HK-2 (cell line): ENCODE measurements around the gene SUSD3.

ENCODE experiments used
- DNase-seq: peaks from one replicate; pipeline ENCODE4 v3.0.0-alpha.2; 2018; ENCODE audit not compliant: unreplicated experiment

SUSD3 gene

DNA sequence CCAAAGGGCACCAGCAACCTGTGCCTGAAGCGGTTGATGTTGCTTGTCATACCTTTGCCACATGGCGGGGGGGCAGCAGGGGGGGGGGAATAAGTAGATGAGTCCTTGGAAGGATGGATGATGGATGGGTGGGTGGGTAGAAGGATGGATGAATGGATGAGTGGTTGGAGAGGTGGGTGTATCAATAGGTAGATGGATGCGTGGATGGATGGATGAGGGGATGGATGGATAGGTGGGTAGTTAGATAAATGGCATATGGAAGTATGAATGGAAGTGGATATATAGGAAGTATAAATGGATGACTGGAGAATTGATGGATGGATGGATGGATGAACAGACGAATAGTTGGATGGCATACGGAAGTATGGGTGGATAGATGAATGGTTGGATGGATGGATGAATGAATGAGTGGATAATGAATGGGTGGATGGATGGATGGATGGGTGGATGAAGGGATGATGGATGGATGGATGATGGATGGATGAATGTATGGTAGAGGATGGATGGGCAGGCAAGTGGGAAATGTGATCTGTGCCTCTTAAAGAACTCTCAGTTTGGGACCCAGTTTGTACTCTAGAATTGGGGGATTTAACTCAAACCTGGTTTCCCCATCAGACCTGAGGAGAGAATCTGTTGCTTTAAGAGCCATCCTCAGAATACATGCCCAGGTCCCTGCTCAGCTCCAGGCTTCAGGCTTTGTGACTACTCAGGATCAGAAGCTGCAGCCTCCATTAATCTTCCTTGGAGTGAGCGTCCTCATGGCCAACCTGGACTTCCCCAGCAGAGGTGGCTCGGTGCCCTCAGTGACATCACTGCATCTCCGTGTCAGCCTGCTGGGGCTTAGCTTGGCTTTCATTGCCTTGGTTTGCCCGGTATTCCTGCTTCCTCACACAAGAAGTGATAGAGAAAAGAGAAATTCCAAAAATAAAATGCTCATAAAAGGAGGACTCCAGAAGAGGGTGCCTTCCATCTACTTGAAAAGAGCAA, 27.6 kb upstream of the SUSD3 start:
- no peak for DNase-seq

DNA sequence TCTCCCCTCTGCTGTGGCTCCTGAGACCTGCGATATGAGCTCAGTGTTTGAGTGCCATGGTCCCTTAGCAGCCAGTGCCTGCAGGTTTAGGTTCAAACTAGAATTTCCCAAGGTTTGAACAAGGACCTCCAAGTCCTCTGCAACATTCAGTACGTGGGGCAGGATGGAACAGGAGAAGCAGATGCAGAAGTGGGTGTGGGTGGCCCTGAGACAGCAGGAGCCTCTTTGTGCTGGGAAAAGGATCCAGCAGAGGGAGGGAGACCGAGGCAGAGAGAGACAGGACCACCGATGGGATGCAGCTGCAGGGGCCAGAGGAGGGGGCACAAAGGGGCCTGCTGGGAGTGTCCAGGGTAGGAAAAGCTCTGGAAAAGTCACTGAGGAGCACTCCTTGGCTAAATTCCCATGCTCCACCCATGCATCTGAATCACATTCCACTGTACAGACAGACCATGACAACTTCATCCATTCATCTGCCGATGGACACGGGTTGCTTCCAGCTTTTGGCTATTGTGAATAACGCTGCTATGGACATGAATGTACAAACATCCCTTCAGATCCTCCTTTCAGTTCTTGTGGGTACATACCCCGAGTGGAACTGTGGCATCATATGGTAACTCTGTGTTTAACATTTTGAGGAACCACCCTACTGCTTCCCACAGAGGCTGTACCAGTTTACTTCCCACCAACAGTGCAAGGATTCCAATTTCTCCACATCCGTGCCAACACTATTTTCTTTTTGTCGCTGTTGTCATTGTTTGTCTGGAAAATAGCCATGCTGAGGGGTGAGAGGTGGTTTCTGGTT, 26.7 kb upstream of the SUSD3 start:
- DNase-seq = no peak

DNA sequence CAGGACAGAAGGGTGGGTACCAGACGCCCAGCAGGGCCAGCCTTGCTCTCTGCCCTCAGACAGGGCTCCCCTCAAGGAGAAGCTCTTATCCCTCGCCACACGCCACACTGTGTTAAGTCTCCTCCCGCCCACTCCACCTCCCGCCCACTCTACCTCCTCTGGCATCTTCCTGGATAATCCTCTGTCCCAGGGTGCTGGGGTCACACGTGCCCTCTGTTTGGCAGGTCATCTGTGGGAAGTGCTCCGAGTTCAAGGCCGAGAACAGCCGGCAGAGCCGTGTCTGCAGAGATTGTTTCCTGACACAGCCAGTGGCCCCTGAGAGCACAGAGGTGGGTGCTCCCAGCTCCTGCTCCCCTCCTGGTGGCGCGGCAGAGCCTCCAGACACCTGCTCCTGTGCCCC, 26.0 kb upstream of the SUSD3 start:
- no peak for DNase-seq

DNA sequence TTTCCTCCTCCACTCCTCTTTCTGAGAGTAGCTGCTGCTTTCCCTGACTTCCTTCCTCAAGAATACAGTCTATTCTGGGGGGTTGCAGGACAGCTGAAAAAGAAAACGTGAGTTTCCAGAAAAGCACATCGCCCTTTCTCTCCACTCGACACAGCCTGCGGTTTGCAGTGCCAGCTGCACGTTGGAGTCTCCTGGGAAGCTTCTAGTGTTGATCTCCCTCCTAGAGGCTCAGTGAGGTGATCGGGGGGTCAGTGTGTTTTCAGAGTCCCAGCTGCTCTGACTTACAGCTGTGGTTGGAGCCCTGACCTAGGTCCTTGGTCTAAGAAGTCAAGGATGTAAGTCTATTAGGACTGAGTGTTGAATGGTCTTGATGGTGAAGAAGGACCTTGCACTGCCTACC, 25.0 kb upstream of the SUSD3 start:
- no peak for DNase-seq

DNA sequence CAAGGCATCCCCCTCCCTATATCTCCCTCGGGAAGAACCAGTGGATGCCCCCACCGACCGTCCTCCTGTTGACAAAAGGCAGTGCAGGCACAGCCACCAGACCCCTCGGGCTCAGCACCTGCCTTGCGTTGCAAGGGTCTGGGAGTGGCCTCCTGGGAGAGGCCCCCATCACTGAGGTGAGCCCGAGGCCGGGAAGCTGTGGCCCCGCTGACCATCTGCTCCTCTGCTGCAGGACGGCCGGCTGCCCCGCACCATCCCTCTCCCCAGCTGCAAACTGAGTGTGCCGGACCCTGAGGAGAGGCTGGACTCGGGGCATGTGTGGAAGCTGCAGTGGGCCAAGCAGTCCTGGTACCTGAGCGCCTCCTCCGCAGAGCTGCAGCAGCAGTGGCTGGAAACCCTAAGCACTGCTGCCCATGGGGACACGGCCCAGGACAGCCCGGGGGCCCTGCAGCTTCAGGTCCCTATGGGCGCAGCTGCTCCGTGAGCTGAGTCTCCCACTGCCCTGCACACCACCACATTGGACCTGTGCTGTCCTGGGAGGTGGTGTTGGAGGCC, 23.3 kb upstream of the SUSD3 start:
- DNase-seq = no peak

DNA sequence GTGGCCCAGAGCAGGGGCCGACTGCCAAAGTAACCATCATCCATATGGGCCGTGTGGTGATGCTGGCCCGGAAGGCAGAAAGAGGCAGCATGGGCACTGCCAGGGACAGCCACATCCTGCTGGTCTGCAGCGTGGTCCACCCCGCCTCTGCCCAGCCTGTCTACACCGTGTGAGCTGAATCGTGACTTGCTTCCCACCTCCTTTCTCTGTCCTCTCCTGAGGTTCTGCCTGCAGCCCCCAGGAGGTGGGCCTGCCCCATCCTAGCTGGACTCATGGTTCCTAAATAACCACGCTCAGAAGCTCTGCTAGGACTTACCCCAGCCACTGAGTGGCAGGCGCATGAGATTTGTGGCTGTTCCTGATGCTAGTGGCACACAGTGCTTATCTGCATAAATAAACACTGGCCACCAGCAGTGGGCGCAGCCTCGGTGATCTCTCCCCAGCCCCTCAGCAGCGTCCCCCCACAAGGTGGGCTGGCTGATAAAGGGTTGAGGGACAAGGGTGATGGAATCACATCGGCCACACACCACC, 22.6 kb upstream of the SUSD3 start:
- no peak for DNase-seq

DNA sequence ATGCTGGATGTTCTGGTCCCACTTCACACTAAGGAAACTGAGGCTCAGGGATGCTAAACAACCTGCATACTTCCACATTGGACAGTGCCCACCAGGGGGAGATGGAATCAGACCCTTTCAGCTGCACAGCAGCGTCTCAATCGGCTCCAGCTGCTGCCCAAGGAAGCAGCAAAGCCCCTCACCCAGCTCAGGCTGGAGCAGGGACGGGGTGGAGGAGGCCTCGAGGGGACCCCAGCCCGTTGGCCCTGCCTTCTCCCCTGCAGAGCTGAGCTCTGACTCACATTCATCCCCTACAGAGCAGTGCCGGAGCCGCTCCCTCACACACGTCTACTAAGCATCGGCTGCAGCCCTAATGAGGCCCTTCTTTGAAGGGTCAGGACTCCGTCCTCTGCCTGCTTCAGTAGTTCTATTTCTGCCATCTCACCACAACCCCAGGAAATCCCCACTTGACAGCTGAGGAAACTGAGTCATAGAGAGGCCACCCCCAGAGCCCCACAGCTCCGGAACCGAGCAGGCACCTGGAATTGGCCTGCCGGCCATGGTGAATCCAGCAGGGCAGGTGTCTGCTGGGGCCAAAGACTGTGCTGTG, 21.5 kb upstream of the SUSD3 start:
- no peak for DNase-seq

DNA sequence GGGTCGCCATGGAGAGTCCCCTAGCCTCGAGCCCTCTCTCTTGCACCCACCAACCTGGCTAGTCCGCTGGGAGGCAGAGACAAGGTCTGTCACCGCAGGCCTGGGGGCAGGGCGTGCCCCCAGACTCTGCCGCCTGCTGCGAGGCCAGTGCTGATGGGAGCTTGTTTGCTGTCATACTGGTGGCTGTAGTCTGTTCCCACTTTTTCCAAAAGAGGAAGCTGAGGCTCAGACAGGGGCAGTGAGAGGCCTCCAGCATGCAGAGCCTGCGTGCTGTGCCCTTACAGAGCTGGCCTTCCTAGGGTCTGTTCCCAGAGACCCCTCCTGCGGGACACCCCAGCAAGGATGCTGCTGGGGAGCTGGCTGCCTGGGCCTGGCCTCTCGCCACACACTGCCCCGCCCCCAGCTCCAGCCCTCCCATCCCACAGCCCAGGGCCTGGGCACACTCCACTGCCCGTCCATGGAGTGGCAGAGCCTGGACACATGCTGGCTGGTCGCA, 21.0 kb upstream of the SUSD3 start:
- no peak for DNase-seq

DNA sequence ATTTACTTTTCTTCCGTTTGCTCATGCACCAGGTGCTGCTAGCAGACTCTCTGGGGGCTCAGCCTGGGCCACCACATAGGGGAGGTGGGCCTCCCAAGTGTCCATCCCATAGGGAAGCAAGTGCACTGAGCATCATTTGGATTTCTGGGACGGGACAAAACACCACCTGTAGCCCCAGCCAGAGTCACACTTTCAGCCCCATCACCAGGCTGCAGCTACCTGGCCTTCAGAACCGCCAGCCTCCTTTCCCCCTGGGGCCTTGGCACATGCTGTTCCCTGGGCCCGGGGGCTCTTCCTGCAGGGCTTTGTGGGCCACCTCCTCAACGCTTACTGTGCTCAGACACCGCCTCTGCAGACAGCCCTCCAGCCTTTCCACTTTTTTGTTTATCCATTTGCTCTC, 19.6 kb upstream of the SUSD3 start:
- DNase-seq = no peak

DNA sequence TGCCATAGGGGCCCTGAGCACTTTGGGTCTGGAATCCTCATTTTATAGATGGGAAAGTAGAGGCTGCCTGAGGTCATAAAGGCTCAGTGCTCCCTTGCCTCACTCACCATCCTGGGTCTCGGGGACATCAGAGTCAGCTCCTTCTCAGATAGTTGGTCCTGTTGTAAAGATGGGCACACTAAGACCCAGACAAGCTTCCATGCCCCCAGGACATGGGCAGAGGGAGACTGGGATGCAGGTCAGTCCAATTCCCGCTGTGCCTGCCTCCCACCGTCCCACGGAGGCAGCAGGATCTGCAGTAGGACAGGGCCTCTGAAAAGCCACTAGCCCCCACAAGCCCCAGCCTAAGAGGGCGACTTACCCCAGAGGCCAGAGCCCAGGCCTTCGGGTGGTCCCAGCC, 19.0 kb upstream of the SUSD3 start:
- DNase-seq = no peak

DNA sequence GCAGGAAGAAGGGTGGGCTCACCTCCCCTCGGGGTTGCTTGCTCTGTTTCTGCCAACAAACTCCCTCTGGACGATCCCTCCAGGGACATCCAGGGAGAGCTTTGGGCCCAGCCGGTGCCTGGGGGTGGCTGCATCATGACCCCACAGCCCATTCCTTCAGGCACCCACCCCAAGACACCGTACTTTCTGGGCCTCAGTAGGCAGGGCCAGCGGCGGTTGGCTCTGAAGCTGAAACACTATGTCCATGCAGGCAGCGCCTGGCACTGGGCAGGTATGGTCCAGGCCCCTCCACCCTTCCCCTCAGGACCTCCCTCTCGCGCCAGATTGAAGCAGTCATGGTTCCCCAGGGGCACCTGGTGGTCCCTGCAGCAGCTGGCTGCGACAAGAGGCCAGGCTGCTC, 18.5 kb upstream of the SUSD3 start:
- DNase-seq = no peak

DNA sequence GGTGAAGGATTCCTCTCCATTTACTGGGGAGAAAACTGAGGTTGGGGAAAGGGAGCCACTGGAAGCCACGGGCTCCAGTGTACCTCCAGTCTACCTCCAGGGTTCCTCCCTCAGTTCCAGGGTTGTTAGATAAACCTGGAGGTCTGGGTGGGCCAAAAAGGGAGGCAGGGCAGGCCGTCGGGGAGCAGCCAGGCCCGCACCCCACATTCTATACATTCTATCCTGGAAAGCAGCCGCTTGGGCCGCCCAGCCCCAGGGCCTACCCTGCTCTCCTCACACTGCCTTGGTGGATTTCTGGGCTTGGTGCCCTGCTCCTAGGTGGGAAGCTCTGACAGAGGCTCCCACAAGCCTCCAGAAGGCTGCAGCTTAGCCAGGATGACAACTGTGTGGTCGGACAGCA, 18.1 kb upstream of the SUSD3 start:
- DNase-seq = no peak

DNA sequence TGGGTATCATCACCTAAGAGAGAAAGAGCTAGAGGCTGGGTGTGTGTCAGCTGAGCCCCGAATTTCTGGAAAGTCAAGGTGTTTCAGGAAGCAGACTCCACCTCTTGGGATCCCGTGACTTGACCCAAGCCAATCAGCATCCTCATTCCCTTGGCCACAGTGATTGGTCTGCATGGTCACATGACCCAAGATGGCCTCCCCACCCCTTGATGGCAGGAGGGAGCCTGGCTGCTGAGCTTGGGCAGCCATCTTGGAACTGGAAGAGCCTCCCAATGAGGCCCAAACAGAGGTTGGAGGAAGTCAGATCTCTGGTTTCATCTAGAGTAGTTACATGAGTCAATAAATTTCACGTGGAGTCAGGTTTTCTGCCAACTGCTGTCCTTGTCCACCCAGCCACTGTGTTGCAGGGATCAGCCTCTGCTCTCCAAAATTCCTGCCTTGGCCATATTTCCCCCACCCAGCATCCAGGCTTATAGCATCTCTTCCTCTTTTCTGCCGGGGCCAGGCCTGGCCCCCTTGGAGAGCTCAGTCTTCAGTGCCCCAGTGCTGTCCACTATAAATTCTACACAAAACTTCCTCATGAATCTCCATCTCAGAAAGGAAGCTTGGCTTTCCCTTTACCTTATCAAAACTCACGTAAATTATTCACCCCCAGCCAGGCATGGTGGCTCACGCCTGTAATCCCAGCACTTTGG, 17.2 kb upstream of the SUSD3 start:
- no peak for DNase-seq

DNA sequence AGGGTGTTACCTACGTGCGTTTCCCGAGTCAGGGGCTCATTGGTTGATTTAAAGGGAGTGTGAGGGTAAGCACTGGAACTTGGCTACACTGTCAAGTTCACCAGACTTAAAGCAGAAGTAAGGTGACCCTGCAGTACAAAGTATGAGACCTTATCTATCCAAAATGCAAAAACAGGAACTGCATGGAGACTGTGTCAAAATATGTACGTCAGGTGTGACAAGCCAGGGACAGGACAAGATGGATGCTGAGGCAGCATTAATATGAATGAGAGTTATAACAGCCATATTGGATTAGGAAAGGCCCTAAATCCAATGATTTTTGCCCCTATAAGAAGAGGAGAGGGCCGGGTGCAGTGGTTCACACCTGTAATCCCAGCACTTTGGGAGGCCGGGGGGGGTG, 15.4 kb upstream of the SUSD3 start:
- DNase-seq = no peak

DNA sequence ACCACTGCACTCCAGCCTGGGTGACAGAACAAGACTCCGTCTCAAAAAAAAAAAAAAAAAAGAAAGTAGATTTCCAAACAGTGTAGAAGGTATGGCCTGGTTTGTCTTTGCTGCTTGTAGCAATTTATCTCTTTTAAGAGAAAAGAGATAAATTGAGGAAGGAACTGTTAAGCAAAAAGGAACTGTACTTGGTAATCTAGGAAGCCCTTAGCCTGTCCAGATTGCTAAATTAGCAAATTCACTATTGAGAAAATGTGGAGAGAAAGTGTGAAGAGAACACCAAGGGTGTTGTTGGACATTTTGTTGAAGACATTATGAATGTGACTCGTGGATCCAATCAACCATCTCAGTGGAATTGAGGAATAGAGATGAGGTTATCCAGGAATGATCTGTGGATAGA, 13.0 kb upstream of the SUSD3 start:
- DNase-seq = no peak

DNA sequence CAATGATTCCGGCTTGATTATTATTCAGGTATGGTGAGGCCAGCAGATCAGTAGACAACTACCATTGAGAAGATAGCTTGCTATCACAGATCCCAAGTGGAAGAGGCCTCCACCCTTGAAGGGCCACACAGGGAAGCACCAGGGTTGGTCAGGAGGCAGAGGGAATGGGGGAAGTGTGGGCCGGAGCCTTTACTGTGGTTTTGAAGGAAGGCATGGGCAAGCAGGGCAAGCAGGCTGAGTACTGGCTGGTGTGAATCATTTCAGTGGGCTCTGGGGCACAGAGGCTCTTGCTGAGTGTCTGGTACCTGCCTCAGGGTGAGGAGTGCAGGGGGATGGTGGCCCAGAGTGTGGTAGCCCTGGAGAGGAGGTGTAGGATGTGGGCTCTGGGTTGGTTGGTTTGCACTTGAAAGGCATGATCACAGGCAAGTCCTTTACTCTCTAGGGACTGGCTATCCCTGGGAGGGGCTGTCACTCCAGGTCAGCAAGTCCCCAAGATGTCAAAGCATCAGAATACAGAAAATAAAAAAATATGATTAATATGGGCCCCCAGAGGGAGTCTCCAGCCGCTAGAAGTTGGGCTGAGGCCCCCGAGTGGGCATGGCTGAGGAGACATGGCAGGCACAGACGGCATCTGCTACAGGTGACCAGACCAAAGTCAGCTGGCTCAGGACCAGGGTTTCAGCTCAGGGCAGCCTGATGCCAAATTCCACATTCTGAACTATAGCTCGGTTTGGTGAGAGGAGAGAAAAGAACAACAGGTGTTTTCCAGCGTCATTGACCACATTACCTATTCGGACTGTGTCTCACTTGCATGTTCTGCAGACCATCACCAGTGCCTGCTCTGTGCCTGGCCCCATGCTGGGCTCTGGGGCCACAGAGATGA, 9.7 kb upstream of the SUSD3 start:
- DNase-seq = no peak

DNA sequence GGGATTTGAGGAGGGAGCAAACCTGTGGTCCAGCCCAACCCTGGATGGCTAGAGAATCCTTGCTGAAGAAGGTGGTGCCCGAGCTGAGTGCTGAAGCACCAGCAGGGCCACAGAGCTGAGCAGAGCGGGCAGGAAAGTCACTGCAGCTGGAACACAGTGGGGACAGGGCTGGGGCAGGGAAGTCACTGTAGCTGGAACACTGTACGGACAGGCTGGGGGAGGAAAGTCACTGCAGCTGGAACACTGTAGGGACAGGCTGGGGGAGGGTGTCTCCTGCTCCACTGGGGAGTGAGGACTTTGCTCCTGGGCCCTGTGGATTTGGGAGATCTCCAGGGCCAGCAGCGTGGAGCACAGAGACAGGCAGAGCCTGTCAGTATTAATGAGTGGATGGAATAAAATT, 9.0 kb upstream of the SUSD3 start:
- no peak for DNase-seq

DNA sequence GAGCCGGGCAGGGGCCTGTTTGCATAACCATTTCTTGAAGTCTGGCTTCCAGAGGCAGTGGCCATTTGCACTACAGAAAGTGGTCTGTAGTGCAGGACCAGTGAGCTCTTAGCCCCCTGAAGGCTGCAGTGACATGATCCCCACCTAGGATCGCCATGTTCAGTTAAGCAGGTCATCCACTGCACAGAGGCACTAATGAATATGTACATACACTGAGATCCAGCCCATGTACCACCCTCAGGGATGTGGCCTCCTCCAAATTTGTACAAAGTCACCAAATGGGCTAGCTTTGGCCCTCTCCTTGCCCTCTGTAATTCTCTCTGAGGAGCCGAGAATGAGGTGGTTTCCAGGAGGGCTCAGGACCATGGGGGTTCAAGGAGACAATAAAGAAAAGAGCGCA, 8.3 kb upstream of the SUSD3 start:
- no peak for DNase-seq

DNA sequence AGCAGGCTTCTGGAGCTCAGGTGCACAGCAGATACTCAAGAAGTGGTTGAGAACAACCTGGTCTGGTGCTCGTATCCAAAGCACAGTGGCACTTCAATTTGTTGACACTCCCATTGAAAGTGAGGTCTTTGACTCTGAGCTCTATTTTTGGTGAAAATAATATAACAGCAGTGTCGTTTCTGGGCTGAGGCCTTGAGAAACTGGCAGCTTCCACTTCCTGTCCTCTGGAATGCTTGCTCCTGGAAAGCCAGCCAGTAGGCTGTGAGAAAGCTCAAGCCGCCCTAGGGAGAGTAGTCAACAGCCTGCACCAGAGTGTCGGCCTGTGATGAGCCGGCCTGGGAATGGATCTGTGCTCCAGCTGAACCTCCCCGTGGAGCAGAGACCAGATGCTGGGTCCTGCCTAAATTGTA, 6.8 kb upstream of the SUSD3 start:
- no peak for DNase-seq
